Esophagus muscularis mucosa (tissue), 3 donors: ENCODE measurements around the gene GRID1.

Source experiments
- EP300 ChIP-seq: sonication (generic); formaldehyde crosslinking; IDR thresholded peaks from one replicate; pipeline ENCODE4 v1.6.1; 2017; ENCODE audit warnings: antibody characterized with exemption
- TF ChIP-seq, protein P1 (sequence below), 3 experiments: fragments of 200-600 bp in 2 of 3; fragments of 450-650 bp in 1 of 3; sonication (generic) in 2 of 3; IDR thresholded peaks; one replicate each; pipeline ENCODE4 v1.5.1; 2017 to 2019; ENCODE audit warnings: antibody characterized with exemption in 3 of 3, mild to moderate bottlenecking in 2 of 3, moderate library complexity in 1 of 3

DNA sequence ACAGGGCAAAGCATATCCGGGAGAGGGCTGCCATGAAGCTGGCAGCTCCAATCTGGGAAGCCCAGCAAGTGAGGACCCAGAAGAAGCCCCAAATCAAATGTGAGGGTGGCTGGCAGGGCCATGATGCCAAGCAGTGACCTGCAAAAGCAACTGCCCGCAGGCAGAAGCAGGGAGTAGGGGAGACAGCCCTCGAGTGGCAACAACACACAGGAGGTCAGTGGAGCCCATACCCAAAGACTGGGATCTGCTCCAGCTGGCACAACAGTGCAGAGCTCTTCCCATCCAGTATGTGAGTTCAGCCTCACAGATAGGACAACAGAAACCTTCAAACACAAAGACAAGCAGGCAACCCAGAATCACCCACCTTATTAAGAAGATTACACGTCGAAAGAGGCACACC is 45.0 kb downstream of the GRID1 start:
- TF ChIP-seq, protein P1, sequence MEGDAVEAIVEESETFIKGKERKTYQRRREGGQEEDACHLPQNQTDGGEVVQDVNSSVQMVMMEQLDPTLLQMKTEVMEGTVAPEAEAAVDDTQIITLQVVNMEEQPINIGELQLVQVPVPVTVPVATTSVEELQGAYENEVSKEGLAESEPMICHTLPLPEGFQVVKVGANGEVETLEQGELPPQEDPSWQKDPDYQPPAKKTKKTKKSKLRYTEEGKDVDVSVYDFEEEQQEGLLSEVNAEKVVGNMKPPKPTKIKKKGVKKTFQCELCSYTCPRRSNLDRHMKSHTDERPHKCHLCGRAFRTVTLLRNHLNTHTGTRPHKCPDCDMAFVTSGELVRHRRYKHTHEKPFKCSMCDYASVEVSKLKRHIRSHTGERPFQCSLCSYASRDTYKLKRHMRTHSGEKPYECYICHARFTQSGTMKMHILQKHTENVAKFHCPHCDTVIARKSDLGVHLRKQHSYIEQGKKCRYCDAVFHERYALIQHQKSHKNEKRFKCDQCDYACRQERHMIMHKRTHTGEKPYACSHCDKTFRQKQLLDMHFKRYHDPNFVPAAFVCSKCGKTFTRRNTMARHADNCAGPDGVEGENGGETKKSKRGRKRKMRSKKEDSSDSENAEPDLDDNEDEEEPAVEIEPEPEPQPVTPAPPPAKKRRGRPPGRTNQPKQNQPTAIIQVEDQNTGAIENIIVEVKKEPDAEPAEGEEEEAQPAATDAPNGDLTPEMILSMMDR (IDR thresholded peaks at IDR 0.05) = no peak
- TF ChIP-seq EP300 = no peak
